ENCODE data around the gene ADO. TPM values are rescaled to one million over a fixed set of nuclear protein-coding genes. Genes with fewer than 3 reads are reported as not detected.

The ADO gene
- total RNA-seq, 3 donors from 2014 or later = 13.9 to 27.1 (median 22.9) TPM

DNA sequence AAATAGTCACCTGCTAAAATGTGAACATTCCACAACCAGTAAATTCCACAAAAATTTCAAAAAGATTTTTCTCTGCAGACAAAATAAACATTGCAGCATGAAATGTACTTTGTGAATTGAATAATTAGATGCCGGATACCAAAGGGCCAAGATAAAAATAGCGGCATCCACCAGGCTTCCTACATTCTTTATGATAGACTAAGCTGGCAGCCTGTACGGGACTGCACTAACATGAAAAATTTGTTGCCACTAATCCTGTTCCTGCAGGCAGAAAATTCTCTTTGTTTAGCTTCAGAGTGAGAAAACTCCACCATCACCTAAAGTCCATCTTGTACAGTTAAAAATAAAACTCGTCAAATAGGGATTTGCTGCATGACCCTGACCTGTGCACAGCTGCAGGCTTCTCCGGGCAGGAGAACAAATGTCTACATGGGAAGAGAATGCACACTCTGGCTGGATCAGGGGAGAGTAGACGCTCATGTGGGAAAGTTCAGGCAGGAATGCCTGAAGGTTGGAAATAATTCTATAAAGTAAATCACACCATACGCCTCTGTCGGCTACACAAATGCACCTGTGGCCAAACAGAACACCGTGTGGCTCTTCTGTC lies 15.6 kb upstream of the ADO start:
- Histone ChIP-seq H3K4me1 (no peaks in the 10 kb centered on the region), H3K27me3 (no peaks in the 10 kb centered on the region), H3K9me3 (no peaks in the 10 kb centered on the region), H3K36me3 (no peaks in the 10 kb centered on the region), H3K4me3 (no peak overlapping the region), H3K27ac (no peak overlapping the region)
- intact Hi-C loops (cut with DNase I; ENCODE audit: low total_unique reads) = no loop called here
- no peak for DNase-seq (ENCODE audit: low spot score in 2 of 2)
- TF ChIP-seq POLR2A (IDR thresholded peaks at IDR 0.05) (no peak), POLR2AphosphoS5 (IDR thresholded peaks at IDR 0.05) (no peak)
- TF ChIP-seq, protein P1, sequence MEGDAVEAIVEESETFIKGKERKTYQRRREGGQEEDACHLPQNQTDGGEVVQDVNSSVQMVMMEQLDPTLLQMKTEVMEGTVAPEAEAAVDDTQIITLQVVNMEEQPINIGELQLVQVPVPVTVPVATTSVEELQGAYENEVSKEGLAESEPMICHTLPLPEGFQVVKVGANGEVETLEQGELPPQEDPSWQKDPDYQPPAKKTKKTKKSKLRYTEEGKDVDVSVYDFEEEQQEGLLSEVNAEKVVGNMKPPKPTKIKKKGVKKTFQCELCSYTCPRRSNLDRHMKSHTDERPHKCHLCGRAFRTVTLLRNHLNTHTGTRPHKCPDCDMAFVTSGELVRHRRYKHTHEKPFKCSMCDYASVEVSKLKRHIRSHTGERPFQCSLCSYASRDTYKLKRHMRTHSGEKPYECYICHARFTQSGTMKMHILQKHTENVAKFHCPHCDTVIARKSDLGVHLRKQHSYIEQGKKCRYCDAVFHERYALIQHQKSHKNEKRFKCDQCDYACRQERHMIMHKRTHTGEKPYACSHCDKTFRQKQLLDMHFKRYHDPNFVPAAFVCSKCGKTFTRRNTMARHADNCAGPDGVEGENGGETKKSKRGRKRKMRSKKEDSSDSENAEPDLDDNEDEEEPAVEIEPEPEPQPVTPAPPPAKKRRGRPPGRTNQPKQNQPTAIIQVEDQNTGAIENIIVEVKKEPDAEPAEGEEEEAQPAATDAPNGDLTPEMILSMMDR (IDR thresholded peaks at IDR 0.05) = no peak

DNA sequence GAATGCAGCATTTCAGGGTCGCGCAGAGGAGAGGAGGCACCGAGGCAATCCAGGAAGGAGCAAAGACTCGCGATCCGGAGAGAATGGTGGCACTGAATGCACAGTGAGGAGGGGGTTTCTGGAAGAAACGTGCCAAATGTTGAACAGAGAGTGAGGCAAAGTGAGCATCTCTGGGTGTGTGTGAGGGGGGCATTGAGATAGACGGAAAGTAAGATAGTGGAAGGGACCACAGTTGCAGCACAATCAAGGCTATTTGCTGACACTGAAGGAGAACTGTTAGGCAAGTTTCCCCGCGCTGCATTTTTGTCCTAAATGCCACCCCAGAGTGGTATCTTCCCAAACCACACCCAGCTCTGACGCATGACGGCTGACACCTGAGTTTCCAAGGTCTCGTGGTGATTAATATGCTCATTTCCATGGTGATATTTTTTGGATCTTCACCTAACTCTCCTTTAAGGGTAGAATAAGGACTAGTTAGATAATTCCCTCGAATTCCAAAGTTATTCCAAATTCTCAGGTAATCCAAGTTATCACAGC lies 14.4 kb upstream of the ADO start:
- intact Hi-C loops (cut with DNase I; ENCODE audit: low total_unique reads) = no loop called here
- Histone ChIP-seq H3K27ac (no peak overlapping the region), H3K4me3 (no peak overlapping the region), H3K4me1 (no peaks in the 10 kb centered on the region), H3K27me3 (no peaks in the 10 kb centered on the region), H3K9me3 (no peaks in the 10 kb centered on the region), H3K36me3 (no peaks in the 10 kb centered on the region)
- TF ChIP-seq POLR2AphosphoS5 (IDR thresholded peaks at IDR 0.05) (no peak), POLR2A (IDR thresholded peaks at IDR 0.05) (no peak)
- TF ChIP-seq, protein P1 (IDR thresholded peaks at IDR 0.05) = no peak
- DNase-seq (ENCODE audit: low spot score in 2 of 2) = no peak

DNA sequence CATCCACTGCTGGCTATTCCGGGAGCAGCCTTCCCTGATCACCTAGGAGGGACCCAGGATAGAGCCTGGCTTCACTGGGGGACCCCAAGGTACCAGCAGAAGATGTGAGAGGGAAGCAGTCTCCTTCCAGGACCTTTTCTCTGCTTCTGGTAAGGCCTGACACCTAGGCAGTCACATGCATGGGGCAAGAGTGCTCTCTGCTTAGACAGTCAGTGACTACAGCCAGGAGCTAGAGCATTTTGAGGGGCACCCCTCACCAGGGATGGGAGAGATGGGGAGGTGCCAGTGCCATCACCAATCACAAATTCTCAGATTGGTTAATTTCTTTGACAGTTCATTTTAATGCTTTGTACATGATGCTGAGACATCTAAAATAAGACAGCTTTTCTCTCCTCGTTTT lies 13.9 kb upstream of the ADO start:
- Histone ChIP-seq H3K27ac (no peak overlapping the region), H3K9me3 (no peaks in the 10 kb centered on the region), H3K4me3 (no peak overlapping the region), H3K36me3 (no peaks in the 10 kb centered on the region), H3K4me1 (no peaks in the 10 kb centered on the region), H3K27me3 (no peaks in the 10 kb centered on the region)
- DNase-seq (ENCODE audit: low spot score in 2 of 2) = no peak
- TF ChIP-seq, protein P1 (IDR thresholded peaks at IDR 0.05) = no peak
- TF ChIP-seq POLR2A (IDR thresholded peaks at IDR 0.05) (no peak), POLR2AphosphoS5 (IDR thresholded peaks at IDR 0.05) (no peak)
- intact Hi-C loops (cut with DNase I; ENCODE audit: low total_unique reads) = no loop called here

DNA sequence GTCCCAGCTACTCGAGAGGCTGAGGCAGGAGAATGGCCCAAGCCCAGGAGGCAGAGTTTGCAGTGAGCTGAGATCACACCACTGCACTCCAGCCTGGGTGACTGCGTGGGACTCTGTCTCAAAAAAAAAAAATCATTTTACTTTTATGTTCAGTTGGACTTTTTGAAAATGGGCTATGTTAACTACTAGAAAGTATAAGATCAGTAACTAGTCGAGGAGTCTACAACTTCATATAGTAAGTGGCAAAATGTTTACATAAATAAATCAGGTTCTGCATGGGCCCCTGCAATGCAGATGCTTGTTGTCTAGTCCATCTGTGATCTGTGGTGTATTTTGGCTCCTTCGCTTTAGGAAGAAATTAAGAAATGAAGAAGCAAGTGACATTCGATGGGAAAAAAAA lies 12.3 kb upstream of the ADO start:
- no peak overlapping the region for H3K4me3 ChIP-seq
- no peak for DNase-seq (ENCODE audit: low spot score in 2 of 2)
- no peaks in the 10 kb centered on the region for H3K27me3 ChIP-seq
- H3K9me3 ChIP-seq = no peaks in the 10 kb centered on the region
- H3K4me1 ChIP-seq = no peaks in the 10 kb centered on the region
- intact Hi-C loops (cut with DNase I; ENCODE audit: low total_unique reads) = no loop called here
- H3K36me3 ChIP-seq = no peaks in the 10 kb centered on the region
- TF ChIP-seq, protein P1 (IDR thresholded peaks at IDR 0.05) = no peak
- no peak for TF ChIP-seq POLR2A (IDR thresholded peaks at IDR 0.05)
- TF ChIP-seq POLR2AphosphoS5 (IDR thresholded peaks at IDR 0.05) = no peak
- H3K27ac ChIP-seq = no peak overlapping the region

DNA sequence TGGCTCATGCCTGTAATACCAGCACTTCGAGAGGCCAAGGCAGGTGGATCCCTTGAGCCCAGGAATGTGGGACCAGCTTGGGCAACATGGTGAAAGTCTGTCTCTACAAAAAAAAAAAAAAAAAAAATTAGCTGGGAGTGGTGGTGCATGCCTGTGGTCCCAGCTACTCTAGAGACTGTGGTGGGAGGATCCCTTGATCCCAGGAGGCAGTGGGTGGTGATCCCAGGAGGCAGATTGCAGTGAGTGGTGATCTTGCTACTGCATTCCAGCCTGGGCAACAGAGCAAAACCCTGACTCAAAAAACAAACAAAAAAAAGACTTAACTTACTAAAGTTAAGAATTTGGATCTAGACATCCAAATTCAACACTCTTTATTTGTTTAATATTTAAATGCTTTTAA lies 10.2 kb upstream of the ADO start:
- no peaks in the 10 kb centered on the region for H3K9me3 ChIP-seq
- no peaks in the 10 kb centered on the region for H3K36me3 ChIP-seq
- TF ChIP-seq POLR2A (IDR thresholded peaks at IDR 0.05) = no peak
- no peak for TF ChIP-seq POLR2AphosphoS5 (IDR thresholded peaks at IDR 0.05)
- TF ChIP-seq, protein P1 (IDR thresholded peaks at IDR 0.05) = no peak
- no peak overlapping the region for H3K4me3 ChIP-seq
- no peak for DNase-seq (ENCODE audit: low spot score in 2 of 2)
- H3K4me1 ChIP-seq = no peaks in the 10 kb centered on the region
- H3K27me3 ChIP-seq = no peaks in the 10 kb centered on the region
- intact Hi-C loops (cut with DNase I; ENCODE audit: low total_unique reads) = no loop called here
- H3K27ac ChIP-seq = no peak overlapping the region
